Measurements from ENCODE around the gene RILPL1. TPM values are rescaled to one million over a fixed set of nuclear protein-coding genes. Genes with fewer than 3 reads are reported as not detected.
"Not testable (repeated sequence)": the region's sequence is repeated elsewhere in the genome, so short reads cannot be mapped to it uniquely, and the experiment has no call there.

RILPL1 gene
- total and polyA plus RNA-seq, 4 donors: 4.6 to 33.3 (median 26.4) TPM

GRCh38 chr12:123478069-123478468 lies 55.5 kb downstream of the RILPL1 start:
- Histone ChIP-seq H3K27me3 (ENCODE audit: control insufficient read depth, insufficient read depth, low read length) (no peaks in the 10 kb centered on the region), H3K27ac (ENCODE audit: low read depth, low read length) (no peak overlapping the region), H3K9me3 (ENCODE audit: control insufficient read depth, insufficient read depth, low read length) (no peaks in the 10 kb centered on the region), H3K4me1 (ENCODE audit: control insufficient read depth, insufficient read depth, low read length) (peaks cover 6% of the 10 kb centered on the region), H3K36me3 (ENCODE audit: control insufficient read depth, insufficient read depth, low read length) (peaks cover 65% of the 10 kb centered on the region), H3K4me3 (ENCODE audit: low read depth, low read length) (no peak overlapping the region)
- no peak for DNase-seq (ENCODE audit: low read depth in 4 of 6, low spot score in 6 of 6)
- 94% methylated on average over 11 of the region's 11 CpGs for WGBS (ENCODE audit: insufficient coverage)

- no peak overlapping the region for H3K27ac ChIP-seq (ENCODE audit: low read depth, low read length)
- H3K4me1 ChIP-seq (ENCODE audit: control insufficient read depth, insufficient read depth, low read length): peaks cover 6% of the 10 kb centered on the region
- H3K27me3 ChIP-seq (ENCODE audit: control insufficient read depth, insufficient read depth, low read length): no peaks in the 10 kb centered on the region
- H3K9me3 ChIP-seq (ENCODE audit: control insufficient read depth, insufficient read depth, low read length): no peaks in the 10 kb centered on the region
- no peak overlapping the region for H3K4me3 ChIP-seq (ENCODE audit: low read depth, low read length)
- peaks cover 65% of the 10 kb centered on the region for H3K36me3 ChIP-seq (ENCODE audit: control insufficient read depth, insufficient read depth, low read length)
- DNase-seq (ENCODE audit: low read depth in 4 of 6, low spot score in 6 of 6): no peak
- 88% methylated on average over 11 of the region's 15 CpGs for WGBS (ENCODE audit: insufficient coverage)
Observed at GRCh38 chr12:123475246-123475703, 58.2 kb downstream of the RILPL1 start.

DNA sequence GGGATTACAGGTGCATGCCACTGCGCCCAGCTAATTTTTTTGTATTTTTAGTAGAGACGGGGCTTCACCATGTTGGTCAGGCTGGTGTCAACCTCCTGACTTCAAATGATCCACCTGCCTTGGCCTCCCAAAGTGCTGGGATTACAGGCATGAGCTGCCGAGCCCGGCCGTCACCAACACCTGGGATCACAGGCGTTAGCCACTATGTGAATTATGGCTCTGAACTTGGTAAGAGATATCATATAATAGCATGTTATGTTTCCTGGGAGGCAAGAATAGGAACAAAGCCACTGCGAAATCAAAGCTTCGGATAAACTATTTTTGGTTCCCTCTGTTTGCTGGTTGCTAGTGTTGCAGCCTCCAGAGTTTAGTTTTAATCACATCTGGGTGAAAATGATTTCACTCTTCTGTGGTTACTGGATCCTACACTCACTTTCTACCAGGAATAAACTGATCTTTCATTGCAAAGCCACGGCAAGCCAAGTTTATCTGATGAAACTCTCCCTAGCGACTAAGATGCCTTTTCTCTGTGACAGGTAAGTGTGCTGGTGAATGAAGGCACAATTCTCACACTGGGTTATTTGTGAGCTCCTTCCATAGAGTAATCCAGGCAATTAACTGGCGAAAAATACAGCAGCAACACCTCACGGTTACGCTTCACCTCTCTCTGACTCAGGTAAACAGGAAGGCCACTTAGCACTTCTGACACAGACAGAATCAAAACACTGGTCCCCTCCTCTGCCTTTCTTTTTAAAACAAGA lies 58.9 kb downstream of the RILPL1 start:
- 87% methylated on average over 7 of the region's 13 CpGs for WGBS (ENCODE audit: insufficient coverage)

DNA sequence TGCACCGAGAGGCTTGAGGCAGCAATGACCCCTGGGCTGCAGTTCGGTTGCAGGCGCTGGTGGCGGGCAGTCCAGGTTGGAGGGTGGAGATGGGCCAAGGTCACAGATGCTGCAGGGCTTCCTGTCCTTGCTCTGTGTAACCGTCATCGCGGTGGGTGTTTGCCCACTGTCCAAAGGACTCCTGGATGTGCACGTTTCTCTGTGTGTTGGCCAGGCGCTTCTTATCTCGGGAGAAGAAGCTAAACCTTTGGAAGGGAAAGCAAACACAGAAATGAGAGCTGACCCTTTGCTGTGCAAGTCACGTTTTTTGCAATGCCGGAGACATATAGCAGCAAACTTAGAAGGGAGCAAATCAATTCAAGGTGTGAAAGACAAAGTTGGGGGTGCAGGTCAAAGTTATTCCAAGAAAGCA lies 61.1 kb downstream of the RILPL1 start:
- H3K36me3 ChIP-seq (ENCODE audit: control insufficient read depth, insufficient read depth, low read length): peaks cover 59% of the 10 kb centered on the region
- H3K4me3 ChIP-seq (ENCODE audit: low read depth, low read length): no peak overlapping the region
- no peaks in the 10 kb centered on the region for H3K4me1 ChIP-seq (ENCODE audit: control insufficient read depth, insufficient read depth, low read length)
- no peak for DNase-seq (ENCODE audit: low read depth in 4 of 6, low spot score in 6 of 6)
- H3K27ac ChIP-seq (ENCODE audit: low read depth, low read length): no peak overlapping the region
- H3K9me3 ChIP-seq (ENCODE audit: control insufficient read depth, insufficient read depth, low read length): no peaks in the 10 kb centered on the region
- WGBS (ENCODE audit: insufficient coverage): 90% methylated on average over 12 of the region's 12 CpGs
- no peaks in the 10 kb centered on the region for H3K27me3 ChIP-seq (ENCODE audit: control insufficient read depth, insufficient read depth, low read length)

More for the DNA sequence above, 58.9 kb downstream of the RILPL1 start:
- no peak overlapping the region for H3K27ac ChIP-seq (ENCODE audit: low read depth, low read length)
- no peaks in the 10 kb centered on the region for H3K27me3 ChIP-seq (ENCODE audit: control insufficient read depth, insufficient read depth, low read length)
- DNase-seq (ENCODE audit: low read depth in 4 of 6, low spot score in 6 of 6): no peak
- no peak overlapping the region for H3K4me3 ChIP-seq (ENCODE audit: low read depth, low read length)
- peaks cover 6% of the 10 kb centered on the region for H3K4me1 ChIP-seq (ENCODE audit: control insufficient read depth, insufficient read depth, low read length)
- H3K9me3 ChIP-seq (ENCODE audit: control insufficient read depth, insufficient read depth, low read length): no peaks in the 10 kb centered on the region
- H3K36me3 ChIP-seq (ENCODE audit: control insufficient read depth, insufficient read depth, low read length): peaks cover 68% of the 10 kb centered on the region

- Histone ChIP-seq H3K27ac (ENCODE audit: low read depth, low read length) (no peak overlapping the region), H3K36me3 (ENCODE audit: control insufficient read depth, insufficient read depth, low read length) (peaks cover 53% of the 10 kb centered on the region)
Observed at GRCh38 chr12:123471374-123472068, 62.0 kb downstream of the RILPL1 start.

GRCh38 chr12:123469978-123470377 lies 63.5 kb downstream of the RILPL1 start:
- peaks cover 55% of the 10 kb centered on the region for H3K36me3 ChIP-seq (ENCODE audit: control insufficient read depth, insufficient read depth, low read length)
- DNase-seq (ENCODE audit: low read depth in 4 of 6, low spot score in 6 of 6): no peak
- H3K27ac ChIP-seq (ENCODE audit: low read depth, low read length): no peak overlapping the region
- H3K4me1 ChIP-seq (ENCODE audit: control insufficient read depth, insufficient read depth, low read length): no peaks in the 10 kb centered on the region
- H3K27me3 ChIP-seq (ENCODE audit: control insufficient read depth, insufficient read depth, low read length): no peaks in the 10 kb centered on the region
- no peaks in the 10 kb centered on the region for H3K9me3 ChIP-seq (ENCODE audit: control insufficient read depth, insufficient read depth, low read length)
- no peak overlapping the region for H3K4me3 ChIP-seq (ENCODE audit: low read depth, low read length)
- 100% methylated on average over 1 of the region's 2 CpGs for WGBS (ENCODE audit: insufficient coverage)

More at GRCh38 chr12:123471374-123472068, 62.0 kb downstream of the RILPL1 start:
- Histone ChIP-seq H3K27me3 (ENCODE audit: control insufficient read depth, insufficient read depth, low read length) (no peaks in the 10 kb centered on the region), H3K4me3 (ENCODE audit: low read depth, low read length) (no peak overlapping the region), H3K9me3 (ENCODE audit: control insufficient read depth, insufficient read depth, low read length) (no peaks in the 10 kb centered on the region), H3K4me1 (ENCODE audit: control insufficient read depth, insufficient read depth, low read length) (no peaks in the 10 kb centered on the region)
- WGBS (ENCODE audit: insufficient coverage): 83% methylated on average over 3 of the region's 8 CpGs
- no peak for DNase-seq (ENCODE audit: low read depth in 4 of 6, low spot score in 6 of 6)

DNA sequence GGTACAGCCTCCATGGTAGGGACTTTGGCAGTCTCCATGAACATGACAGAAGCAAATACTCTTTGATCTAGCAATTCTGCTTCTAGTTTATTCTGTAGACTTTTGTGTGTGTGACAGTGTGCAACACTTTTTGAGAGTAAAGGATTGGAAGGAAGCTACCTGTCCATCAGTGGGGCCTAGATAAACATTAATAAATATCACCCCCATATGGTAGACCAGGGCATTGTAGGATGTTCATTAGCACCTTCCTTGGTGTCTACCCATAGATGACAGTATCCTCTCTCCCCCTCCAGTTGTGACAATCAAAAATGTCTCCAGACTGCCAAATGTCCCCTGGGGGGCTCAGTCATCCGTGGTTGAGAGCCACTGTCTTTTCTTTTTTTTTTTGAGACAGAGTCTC lies 64.7 kb downstream of the RILPL1 start:
- DNase-seq (ENCODE audit: low read depth in 4 of 6, low spot score in 6 of 6): no peak
- Histone ChIP-seq H3K27me3 (ENCODE audit: control insufficient read depth, insufficient read depth, low read length) (no peaks in the 10 kb centered on the region), H3K4me3 (ENCODE audit: low read depth, low read length) (no peak overlapping the region), H3K4me1 (ENCODE audit: control insufficient read depth, insufficient read depth, low read length) (no peaks in the 10 kb centered on the region), H3K9me3 (ENCODE audit: control insufficient read depth, insufficient read depth, low read length) (no peaks in the 10 kb centered on the region), H3K27ac (ENCODE audit: low read depth, low read length) (no peak overlapping the region), H3K36me3 (ENCODE audit: control insufficient read depth, insufficient read depth, low read length) (peaks cover 54% of the 10 kb centered on the region)
- whole genome bisulfite sequencing (ENCODE audit: insufficient coverage): 22% methylated on average over 1 of the region's 1 CpG

DNA sequence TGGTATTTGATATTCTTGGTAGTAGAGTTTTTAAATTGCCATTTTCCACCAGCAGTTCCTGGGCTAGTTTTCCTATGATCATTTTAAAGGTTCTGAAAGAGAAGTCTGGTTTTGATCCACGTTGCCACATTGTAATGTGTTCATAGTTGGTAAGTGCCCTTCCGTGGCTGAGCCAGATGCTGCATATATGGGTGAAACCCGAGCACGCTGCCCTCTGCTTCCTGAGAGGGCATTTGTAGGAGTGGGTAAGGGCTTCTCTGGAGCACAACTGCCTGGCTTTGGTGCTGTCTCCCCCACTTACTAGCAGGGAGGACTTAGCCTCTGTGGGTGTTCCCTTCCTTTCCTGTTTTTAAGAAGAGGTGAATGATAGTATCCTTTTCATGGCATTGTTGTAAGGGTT lies 68.4 kb downstream of the RILPL1 start:
- H3K4me3 ChIP-seq (ENCODE audit: low read depth, low read length): no peak overlapping the region
- 100% methylated on average over 1 of the region's 4 CpGs for WGBS (ENCODE audit: insufficient coverage)
- no peaks in the 10 kb centered on the region for H3K27me3 ChIP-seq (ENCODE audit: control insufficient read depth, insufficient read depth, low read length)
- no peaks in the 10 kb centered on the region for H3K4me1 ChIP-seq (ENCODE audit: control insufficient read depth, insufficient read depth, low read length)
- no peaks in the 10 kb centered on the region for H3K9me3 ChIP-seq (ENCODE audit: control insufficient read depth, insufficient read depth, low read length)
- no peak overlapping the region for H3K27ac ChIP-seq (ENCODE audit: low read depth, low read length)
- peaks cover 38% of the 10 kb centered on the region for H3K36me3 ChIP-seq (ENCODE audit: control insufficient read depth, insufficient read depth, low read length)
- no peak for DNase-seq (ENCODE audit: low read depth in 4 of 6, low spot score in 6 of 6)

DNA sequence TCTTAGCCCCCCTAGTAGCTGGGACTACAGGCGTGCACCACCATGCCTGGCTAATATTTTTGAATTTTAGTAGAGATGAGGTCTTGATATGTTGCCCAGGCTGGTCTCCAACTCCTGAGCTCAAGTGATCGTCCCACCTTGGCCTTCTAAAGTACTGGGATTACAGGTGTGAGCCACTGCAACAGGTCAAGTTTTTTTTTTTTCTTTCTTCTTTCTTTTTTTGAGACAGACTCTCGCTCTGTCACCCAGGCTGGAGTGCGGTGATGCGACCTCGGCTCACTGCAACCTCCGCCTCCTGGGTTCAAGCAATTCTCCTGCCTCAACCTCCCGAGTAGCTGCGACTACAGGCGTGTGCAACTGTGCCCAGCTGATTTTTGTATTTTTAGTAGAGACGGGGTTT lies 70.3 kb downstream of the RILPL1 start:
- H3K4me3 ChIP-seq (ENCODE audit: low read depth, low read length); H3K27me3 ChIP-seq (ENCODE audit: control insufficient read depth, insufficient read depth, low read length); DNase-seq (ENCODE audit: low read depth in 4 of 6, low spot score in 6 of 6); H3K9me3 ChIP-seq (ENCODE audit: control insufficient read depth, insufficient read depth, low read length); H3K4me1 ChIP-seq (ENCODE audit: control insufficient read depth, insufficient read depth, low read length); H3K27ac ChIP-seq (ENCODE audit: low read depth, low read length): not testable (repeated sequence)
- WGBS (ENCODE audit: insufficient coverage): 97% methylated on average over 9 of the region's 11 CpGs
- H3K36me3 ChIP-seq (ENCODE audit: control insufficient read depth, insufficient read depth, low read length): peaks cover 26% of the 10 kb centered on the region
